ENCODE results near the gene FAM210A. TPM values are rescaled to one million over a fixed set of nuclear protein-coding genes. Genes with fewer than 3 reads are reported as not detected.

FAM210A gene
- total RNA-seq, 1 experiment from 2014 or later = 17.4 TPM

DNA sequence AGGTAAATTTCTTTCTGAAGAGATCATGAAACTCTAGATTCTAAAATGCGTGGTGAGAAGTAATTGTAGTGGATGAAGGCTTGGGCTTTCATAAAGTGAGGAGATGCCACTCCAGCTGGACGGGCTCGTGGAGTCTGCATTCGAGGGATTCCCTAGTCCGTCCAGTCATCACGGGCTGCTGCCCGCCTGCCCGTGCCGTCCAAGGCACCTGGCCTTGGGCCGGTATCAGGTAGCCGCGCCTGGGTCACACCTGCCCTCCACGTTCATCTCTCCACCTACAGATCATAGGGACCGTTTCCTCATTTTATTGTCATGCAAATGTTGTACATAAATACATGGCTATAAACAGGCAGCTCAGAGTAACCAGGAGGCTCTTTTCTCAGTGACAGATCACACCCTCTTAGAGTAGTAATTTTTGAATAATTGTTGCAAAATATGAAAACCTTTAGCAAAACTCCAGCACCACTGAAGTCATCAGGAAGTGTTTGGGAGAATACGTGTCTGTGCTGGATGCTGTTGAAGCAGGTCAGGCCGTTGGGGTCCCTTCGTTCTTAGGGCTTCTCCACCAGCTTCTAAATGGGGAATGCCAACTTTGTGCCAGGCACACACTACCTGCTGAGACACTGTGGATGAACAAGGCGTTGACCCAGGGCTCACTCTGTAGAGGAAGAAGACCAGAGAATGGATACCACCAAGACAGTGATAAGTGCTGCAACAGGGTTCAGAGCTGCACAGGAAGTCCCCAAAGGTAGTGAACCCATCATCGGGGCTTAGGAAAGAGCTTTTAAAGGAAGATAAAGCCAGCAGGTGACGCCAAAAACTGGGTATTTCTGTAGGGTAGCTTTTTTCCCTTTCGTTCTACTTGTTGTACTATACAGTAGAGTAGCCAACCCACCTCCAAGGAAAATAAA is 112.5 kb downstream of the FAM210A start (continued):
- TF ChIP-seq, protein P1, sequence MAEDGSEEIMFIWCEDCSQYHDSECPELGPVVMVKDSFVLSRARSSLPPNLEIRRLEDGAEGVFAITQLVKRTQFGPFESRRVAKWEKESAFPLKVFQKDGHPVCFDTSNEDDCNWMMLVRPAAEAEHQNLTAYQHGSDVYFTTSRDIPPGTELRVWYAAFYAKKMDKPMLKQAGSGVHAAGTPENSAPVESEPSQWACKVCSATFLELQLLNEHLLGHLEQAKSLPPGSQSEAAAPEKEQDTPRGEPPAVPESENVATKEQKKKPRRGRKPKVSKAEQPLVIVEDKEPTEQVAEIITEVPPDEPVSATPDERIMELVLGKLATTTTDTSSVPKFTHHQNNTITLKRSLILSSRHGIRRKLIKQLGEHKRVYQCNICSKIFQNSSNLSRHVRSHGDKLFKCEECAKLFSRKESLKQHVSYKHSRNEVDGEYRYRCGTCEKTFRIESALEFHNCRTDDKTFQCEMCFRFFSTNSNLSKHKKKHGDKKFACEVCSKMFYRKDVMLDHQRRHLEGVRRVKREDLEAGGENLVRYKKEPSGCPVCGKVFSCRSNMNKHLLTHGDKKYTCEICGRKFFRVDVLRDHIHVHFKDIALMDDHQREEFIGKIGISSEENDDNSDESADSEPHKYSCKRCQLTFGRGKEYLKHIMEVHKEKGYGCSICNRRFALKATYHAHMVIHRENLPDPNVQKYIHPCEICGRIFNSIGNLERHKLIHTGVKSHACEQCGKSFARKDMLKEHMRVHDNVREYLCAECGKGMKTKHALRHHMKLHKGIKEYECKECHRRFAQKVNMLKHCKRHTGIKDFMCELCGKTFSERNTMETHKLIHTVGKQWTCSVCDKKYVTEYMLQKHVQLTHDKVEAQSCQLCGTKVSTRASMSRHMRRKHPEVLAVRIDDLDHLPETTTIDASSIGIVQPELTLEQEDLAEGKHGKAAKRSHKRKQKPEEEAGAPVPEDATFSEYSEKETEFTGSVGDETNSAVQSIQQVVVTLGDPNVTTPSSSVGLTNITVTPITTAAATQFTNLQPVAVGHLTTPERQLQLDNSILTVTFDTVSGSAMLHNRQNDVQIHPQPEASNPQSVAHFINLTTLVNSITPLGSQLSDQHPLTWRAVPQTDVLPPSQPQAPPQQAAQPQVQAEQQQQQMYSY (CRISPR knock-in tag; IDR thresholded peaks at IDR 0.05) = no peak
- no peak for TF ChIP-seq MYBL2 (CRISPR knock-in tag; IDR thresholded peaks at IDR 0.05)
- no peak for TF ChIP-seq TCF7 (CRISPR knock-in tag; IDR thresholded peaks at IDR 0.05; ENCODE audit: low read depth)
- TF ChIP-seq NR2C2 (CRISPR knock-in tag; IDR thresholded peaks at IDR 0.05) = no peak

Other genes with a start within 250 kb of the FAM210A start
- 45.4 to 59.8 TPM (median 58.2 TPM) in 3 replicates for gene RNMT, start 115 bp upstream of the FAM210A start, total RNA-seq (2021)
- 0.14 to 0.27 TPM (median 0.15 TPM) in 3 replicates for gene MC5R, start 97.6 kb upstream of the FAM210A start, total RNA-seq (2021)
- gene MC2R, start 189.0 kb upstream of the FAM210A start, total RNA-seq (2021) = not detected in 3 replicates